Measurements from ENCODE around the gene ANKRD13D. TPM values are rescaled to one million over a fixed set of nuclear protein-coding genes. Genes with fewer than 3 reads are reported as not detected.
A peak's percentile ranks its signal among the peaks of the same experiment; 100 is the strongest.

Gene ANKRD13D
- total RNA-seq, 2 donors from 2014 or later, result 182 to 231 TPM

DNA sequence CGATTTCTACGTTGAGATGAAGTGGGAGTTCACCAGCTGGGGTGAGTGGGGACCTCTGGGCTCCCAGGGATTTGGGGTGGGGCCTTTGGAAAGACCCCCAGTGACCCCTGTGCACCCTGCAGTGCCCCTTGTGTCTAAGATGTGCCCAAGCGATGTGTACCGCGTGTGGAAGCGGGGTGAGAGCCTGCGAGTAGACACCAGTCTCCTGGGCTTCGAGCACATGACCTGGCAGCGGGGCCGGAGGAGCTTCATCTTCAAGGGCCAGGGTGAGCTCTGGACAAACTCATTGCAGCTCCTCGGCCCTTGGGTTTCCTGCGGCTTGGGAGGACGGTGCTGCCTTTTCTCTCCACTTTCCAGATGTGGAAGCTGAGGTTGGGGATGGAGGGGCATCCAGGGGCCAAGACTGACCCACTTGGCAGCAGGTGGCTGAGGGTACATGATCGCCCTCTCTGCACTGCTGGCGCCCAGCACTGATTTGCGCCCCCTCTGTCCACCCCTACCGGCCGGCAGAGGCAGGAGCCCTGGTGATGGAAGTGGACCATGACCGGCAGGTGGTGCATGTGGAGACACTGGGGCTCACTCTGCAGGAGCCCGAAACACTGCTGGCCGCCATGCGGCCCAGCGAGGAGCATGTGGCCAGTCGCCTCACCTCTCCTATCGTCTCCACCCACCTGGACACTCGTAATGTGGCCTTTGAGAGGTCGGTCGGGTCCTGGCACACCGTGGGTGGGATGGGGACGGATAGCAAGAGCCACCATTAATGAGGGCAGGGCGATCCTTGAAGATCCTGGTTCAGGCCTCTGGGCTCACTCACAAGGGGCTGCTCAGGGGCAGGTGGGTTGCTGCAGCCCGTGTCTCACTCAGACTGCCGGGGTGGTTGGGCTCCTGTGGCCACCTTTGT, 2.6 kb downstream of the ANKRD13D start:
- Mint-ChIP-seq H3K27ac (peak overlapping the region; percentile 69 to 74), H3K4me1 (ENCODE audit: low read depth in 2 of 2) (peaks cover 36 to 42% of the 10 kb centered on the region in 2 donors), H3K9me3 (peaks cover 6% of the 10 kb centered on the region), H3K27me3 (no peaks in the 10 kb centered on the region), H3K36me3 (peaks cover 19% of the 10 kb centered on the region), H3K4me3 (no peak overlapping the region)
- ATAC-seq (no peak), DNase-seq (ENCODE audit: low spot score) (peak; percentile 48)

DNA sequence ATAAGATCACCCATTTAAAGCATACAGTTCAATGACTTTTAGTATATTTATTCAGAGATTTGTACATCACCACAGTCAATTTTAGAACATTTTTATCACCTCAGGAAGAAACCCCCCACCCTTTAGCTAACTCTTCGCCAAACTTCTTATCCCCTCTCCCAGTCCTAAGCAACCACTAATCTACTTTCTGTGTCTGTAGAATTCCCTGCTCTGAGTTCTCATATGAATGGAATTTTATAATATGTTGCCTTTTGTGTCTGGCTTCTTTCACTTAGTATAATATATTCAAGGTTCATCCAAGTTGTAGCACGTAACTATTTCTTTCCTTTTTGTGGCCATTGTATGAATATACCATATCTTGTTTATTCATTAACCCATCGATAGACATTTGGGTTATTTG, 3.6 kb downstream of the ANKRD13D start:
- peaks cover 6% of the 10 kb centered on the region for H3K9me3 Mint-ChIP-seq
- ATAC-seq (no peak), DNase-seq (ENCODE audit: low spot score) (no peak)
- peak overlapping the region; percentile 69 to 74 for H3K27ac Mint-ChIP-seq
- no peaks in the 10 kb centered on the region for H3K27me3 Mint-ChIP-seq
- H3K4me3 Mint-ChIP-seq, result peak overlapping the region; percentile 64
- peaks cover 27 to 37% of the 10 kb centered on the region in 2 donors for H3K4me1 Mint-ChIP-seq (ENCODE audit: low read depth in 2 of 2)
- peaks cover 25% of the 10 kb centered on the region for H3K36me3 Mint-ChIP-seq

- peak overlapping the region; percentile 69 to 74 for H3K27ac Mint-ChIP-seq
- DNase-seq (ENCODE audit: low spot score) (peak; percentile 58), ATAC-seq (no peak)
- peaks cover 25% of the 10 kb centered on the region for H3K36me3 Mint-ChIP-seq
- no peaks in the 10 kb centered on the region for H3K27me3 Mint-ChIP-seq
- peaks cover 6% of the 10 kb centered on the region for H3K9me3 Mint-ChIP-seq
- H3K4me3 Mint-ChIP-seq, result peak overlapping the region; percentile 64
- peaks cover 23 to 33% of the 10 kb centered on the region in 2 donors for H3K4me1 Mint-ChIP-seq (ENCODE audit: low read depth in 2 of 2)
Measured at GRCh38 chr11:67293090-67293489, 4.0 kb downstream of the ANKRD13D start.

GRCh38 chr11:67295846-67296245, 6.7 kb downstream of the ANKRD13D start:
- no peak for ATAC-seq
- no peak for DNase-seq (ENCODE audit: low spot score)
- H3K4me3 Mint-ChIP-seq, result no peak overlapping the region
- peak overlapping the region in 1 of 2 donors; percentile 26 for H3K27ac Mint-ChIP-seq
- H3K9me3 Mint-ChIP-seq, result peaks cover 6% of the 10 kb centered on the region
- no peaks in the 10 kb centered on the region for H3K27me3 Mint-ChIP-seq
- peaks cover 21 to 29% of the 10 kb centered on the region in 2 donors for H3K4me1 Mint-ChIP-seq (ENCODE audit: low read depth in 2 of 2)
- peaks cover 31% of the 10 kb centered on the region for H3K36me3 Mint-ChIP-seq

- Mint-ChIP-seq H3K9me3 (peaks cover 6% of the 10 kb centered on the region), H3K4me3 (no peak overlapping the region), H3K4me1 (ENCODE audit: low read depth in 2 of 2) (peaks cover 9 to 21% of the 10 kb centered on the region in 2 donors), H3K36me3 (peaks cover 23% of the 10 kb centered on the region), H3K27me3 (no peaks in the 10 kb centered on the region), H3K27ac (peak overlapping the region in 1 of 2 donors; percentile 4)
- DNase-seq (ENCODE audit: low spot score) (peak; percentile 57), ATAC-seq (no peak)
Measured at GRCh38 chr11:67298786-67299185, 9.7 kb downstream of the ANKRD13D start.

- Mint-ChIP-seq H3K27ac (no peak overlapping the region), H3K9me3 (peaks cover 6% of the 10 kb centered on the region), H3K36me3 (peaks cover 23% of the 10 kb centered on the region), H3K4me3 (no peak overlapping the region), H3K27me3 (no peaks in the 10 kb centered on the region), H3K4me1 (ENCODE audit: low read depth in 2 of 2) (peaks cover 6 to 23% of the 10 kb centered on the region in 2 donors)
- ATAC-seq, result no peak
- peak; percentile 51 for DNase-seq (ENCODE audit: low spot score)
Measured at GRCh38 chr11:67299471-67300191, 10.5 kb downstream of the ANKRD13D start.

DNA sequence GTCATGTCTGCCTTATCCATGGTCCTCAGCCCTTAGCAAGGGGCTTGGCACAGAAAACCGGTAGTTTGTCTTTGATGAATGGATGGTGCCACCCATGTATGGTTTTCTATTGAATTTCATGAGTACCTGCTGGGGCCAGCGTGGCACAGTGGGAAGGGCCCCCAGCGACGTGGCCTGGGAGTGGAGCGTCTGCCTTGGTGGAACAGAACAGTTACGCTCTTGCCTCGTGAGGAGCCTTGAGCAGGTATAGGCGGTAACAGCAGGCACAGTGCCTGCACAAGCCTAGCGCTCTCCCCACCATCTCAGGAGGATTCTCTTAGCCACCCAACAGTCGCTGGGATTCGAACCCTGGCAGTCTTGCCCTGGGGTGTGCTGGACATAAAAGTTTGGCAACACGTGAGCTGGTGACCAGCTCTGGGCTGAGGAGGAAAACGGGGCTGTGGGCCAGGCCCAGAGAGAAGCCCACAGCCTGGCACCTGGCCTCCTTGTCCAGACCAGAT, 11.2 kb downstream of the ANKRD13D start:
- DNase-seq (ENCODE audit: low spot score), result no peak
- peaks cover 23% of the 10 kb centered on the region for H3K36me3 Mint-ChIP-seq
- H3K9me3 Mint-ChIP-seq, result peaks cover 6% of the 10 kb centered on the region
- H3K4me1 Mint-ChIP-seq (ENCODE audit: low read depth in 2 of 2), result peaks cover 6 to 24% of the 10 kb centered on the region in 2 donors
- no peak for ATAC-seq
- no peak overlapping the region for H3K27ac Mint-ChIP-seq
- no peaks in the 10 kb centered on the region for H3K27me3 Mint-ChIP-seq
- no peak overlapping the region for H3K4me3 Mint-ChIP-seq

DNA sequence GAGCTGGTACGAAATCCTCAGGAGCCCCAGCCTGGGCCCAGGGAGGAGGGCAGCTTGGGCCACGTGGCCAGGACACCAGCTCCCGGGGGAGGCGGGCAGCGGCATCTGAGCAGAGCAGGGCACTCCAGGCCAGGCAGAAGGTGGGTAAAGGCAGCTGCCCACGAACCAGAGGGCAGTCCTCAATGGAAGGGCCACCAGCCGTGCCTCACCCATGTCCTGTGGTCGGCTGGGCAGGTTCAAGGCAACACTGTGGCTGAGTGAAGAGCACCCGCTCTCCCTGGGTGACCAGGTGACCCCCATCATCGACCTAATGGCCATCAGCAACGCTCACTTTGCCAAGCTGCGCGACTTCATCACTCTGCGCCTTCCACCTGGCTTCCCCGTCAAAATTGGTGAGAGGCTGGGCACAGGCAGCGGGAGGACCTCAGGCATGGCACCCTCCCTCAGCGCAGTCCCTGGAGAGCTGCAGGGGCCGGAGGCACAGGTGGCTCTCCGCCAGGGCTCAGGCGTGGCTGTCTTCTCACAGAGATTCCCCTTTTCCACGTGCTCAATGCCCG, 11.7 kb downstream of the ANKRD13D start:
- Mint-ChIP-seq H3K27ac (no peak overlapping the region), H3K9me3 (peaks cover 6% of the 10 kb centered on the region), H3K4me1 (ENCODE audit: low read depth in 2 of 2) (peaks cover 5 to 26% of the 10 kb centered on the region in 2 donors), H3K36me3 (peaks cover 20% of the 10 kb centered on the region), H3K27me3 (no peaks in the 10 kb centered on the region), H3K4me3 (no peak overlapping the region)
- DNase-seq (ENCODE audit: low spot score) (no peak), ATAC-seq (no peak)

DNA sequence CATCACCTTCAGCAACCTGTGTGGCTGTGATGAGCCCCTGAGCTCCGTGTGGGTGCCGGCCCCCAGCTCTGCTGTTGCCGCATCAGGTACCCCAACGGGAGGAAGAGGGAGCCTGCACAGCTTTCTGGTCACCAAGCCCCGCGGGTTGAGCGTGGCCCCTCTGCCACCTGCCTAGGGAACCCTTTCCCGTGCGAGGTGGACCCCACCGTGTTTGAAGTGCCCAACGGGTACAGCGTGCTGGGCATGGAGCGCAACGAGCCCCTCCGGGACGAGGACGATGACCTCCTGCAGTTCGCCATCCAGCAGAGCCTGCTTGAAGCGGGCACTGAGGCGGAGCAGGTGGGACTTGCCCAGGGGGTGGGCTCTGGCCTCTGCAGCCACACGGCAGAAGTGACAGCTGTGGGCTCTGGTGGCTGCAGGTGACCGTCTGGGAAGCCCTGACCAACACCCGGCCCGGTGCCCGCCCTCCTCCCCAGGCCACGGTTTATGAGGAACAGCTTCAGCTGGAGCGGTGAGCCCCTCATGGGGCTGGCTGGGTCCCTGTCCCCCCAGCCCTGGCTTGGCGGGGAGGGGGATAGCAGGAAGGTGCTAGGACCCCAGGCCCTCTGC, 12.3 kb downstream of the ANKRD13D start:
- H3K27me3 Mint-ChIP-seq, result no peaks in the 10 kb centered on the region
- DNase-seq (ENCODE audit: low spot score), result no peak

DNA sequence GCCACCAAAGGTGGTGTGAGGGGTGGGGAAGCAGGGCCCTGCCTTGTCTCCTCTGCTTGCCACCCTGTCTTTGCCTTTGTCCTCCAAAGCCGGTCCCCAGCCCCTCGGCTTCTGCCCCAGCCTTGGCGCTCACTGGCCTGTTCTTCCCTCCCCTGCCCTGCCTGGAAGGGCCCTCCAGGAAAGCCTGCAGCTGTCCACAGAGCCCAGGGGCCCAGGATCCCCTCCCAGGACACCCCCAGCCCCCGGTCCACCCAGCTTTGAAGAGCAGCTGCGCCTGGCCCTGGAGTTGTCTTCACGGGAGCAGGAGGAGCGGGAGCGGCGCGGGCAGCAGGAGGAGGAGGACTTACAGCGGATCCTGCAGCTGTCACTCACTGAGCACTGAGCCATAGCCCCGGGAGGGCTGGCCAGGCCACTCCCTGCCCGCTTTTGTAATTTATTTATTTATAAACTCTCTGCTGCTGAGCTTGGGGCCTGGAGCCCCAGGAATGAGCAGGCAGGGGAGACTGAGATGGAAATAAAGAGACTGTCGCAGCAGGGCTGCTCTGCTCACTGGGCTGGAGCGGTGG, 12.9 kb downstream of the ANKRD13D start:
- ATAC-seq (no peak), DNase-seq (ENCODE audit: low spot score) (no peak)
- Mint-ChIP-seq H3K36me3 (peaks cover 8% of the 10 kb centered on the region), H3K27ac (peak overlapping the region; percentile 43 to 80), H3K4me1 (ENCODE audit: low read depth in 2 of 2) (peaks cover 0 to 15% of the 10 kb centered on the region in 2 donors), H3K27me3 (no peaks in the 10 kb centered on the region), H3K4me3 (peak overlapping the region; percentile 54), H3K9me3 (no peaks in the 10 kb centered on the region)

More for the DNA sequence above, 12.3 kb downstream of the ANKRD13D start:
- Mint-ChIP-seq H3K27ac (no peak overlapping the region), H3K4me1 (ENCODE audit: low read depth in 2 of 2) (peaks cover 0 to 20% of the 10 kb centered on the region in 2 donors), H3K9me3 (peaks cover under 1% of the 10 kb centered on the region), H3K36me3 (peaks cover 15% of the 10 kb centered on the region), H3K4me3 (no peak overlapping the region)
- ATAC-seq, result no peak

- peak; percentile 73 to 80 for ATAC-seq
- Mint-ChIP-seq H3K36me3 (peaks cover 6% of the 10 kb centered on the region), H3K27me3 (no peaks in the 10 kb centered on the region), H3K9me3 (no peaks in the 10 kb centered on the region), H3K4me3 (peak overlapping the region; percentile 54), H3K4me1 (ENCODE audit: low read depth in 2 of 2) (peaks cover 0 to 14% of the 10 kb centered on the region in 2 donors), H3K27ac (peak overlapping the region; percentile 43 to 80)
- DNase-seq (ENCODE audit: low spot score), result peak; percentile 79
Measured at GRCh38 chr11:67302571-67303131, 13.5 kb downstream of the ANKRD13D start.

- no peaks in the 10 kb centered on the region for H3K27me3 Mint-ChIP-seq
- peaks cover 0 to 11% of the 10 kb centered on the region in 2 donors for H3K4me1 Mint-ChIP-seq (ENCODE audit: low read depth in 2 of 2)
- peak within 1 kb of the TSS; percentile 43 to 80 for H3K27ac Mint-ChIP-seq
- ATAC-seq (peak; percentile 88 to 90), DNase-seq (ENCODE audit: low spot score) (peak; percentile 82)
- H3K36me3 Mint-ChIP-seq, result peaks cover 6% of the 10 kb centered on the region
- no peaks in the 10 kb centered on the region for H3K9me3 Mint-ChIP-seq
- peak within 1 kb of the TSS; percentile 54 for H3K4me3 Mint-ChIP-seq
Measured at GRCh38 chr11:67303132-67303834, 14.2 kb downstream of the ANKRD13D start, which contains the start of gene SSH3. TSS of gene SSH3 (plus strand) at chr11:67303530. CDS start at chr11:67303626, 96 bp downstream.

All from natural killer cell treated with Interleukin-12 subunit alpha and Interleukin-12 subunit beta and Interleukin-15 and Interleukin-18, amount 100 ng/mL, for 72 hours (primary cell).